Vagina (tissue), 2 donors: Measurements from ENCODE around the gene DNAH8.

Experiments used
- POLR2A ChIP-seq, 2 donors: fragments of 450-650 bp; IDR thresholded peaks; one replicate each; pipeline ENCODE4 v1.6.1; 2017; ENCODE audit warnings: antibody characterized with exemption in 2 of 2, mild to moderate bottlenecking in 2 of 2, moderate library complexity in 2 of 2
- POLR2AphosphoS5 ChIP-seq, 2 donors: sonication (generic); formaldehyde crosslinking; IDR thresholded peaks; one replicate each; pipeline ENCODE4 v1.9.0; 2017; ENCODE audit warnings: antibody characterized with exemption in 2 of 2, mild to moderate bottlenecking in 2 of 2, low read depth in 1 of 2; ENCODE audit not compliant: insufficient read depth in 1 of 2
- TF ChIP-seq, protein P1 (sequence below), 3 experiments: fragments of 450-650 bp in 2 of 3; fragments of 200-600 bp in 1 of 3; sonication (generic) in 1 of 3; IDR thresholded peaks; one replicate each; pipeline ENCODE4 v1.5.1; 2017 to 2019; ENCODE audit warnings: antibody characterized with exemption in 3 of 3, mild to moderate bottlenecking in 2 of 3, moderate library complexity in 2 of 3

DNA sequence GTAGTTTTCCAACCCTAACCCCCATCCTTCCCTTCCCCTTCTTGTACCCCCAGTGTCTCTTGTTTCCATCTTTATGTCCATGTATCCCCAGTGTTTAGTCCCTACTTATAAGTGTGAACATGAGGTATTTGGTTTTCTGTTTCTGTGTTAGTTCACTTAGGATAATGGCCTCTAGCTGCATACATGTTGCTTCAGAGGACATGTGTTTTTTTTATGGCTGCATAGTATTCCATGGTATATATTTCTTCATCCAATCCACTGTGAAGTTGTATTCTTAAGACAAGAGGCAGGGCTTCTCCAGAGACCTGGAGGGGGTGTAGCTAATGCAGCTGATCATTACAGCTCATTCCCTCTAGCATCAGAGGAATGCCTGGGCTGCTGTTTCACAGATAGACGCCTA, 4.2 kb downstream of the DNAH8 start:
- TF ChIP-seq POLR2AphosphoS5 (IDR thresholded peaks at IDR 0.05; ENCODE audit: insufficient read depth in 1 of 2, low read depth in 1 of 2) (no peak), POLR2A (IDR thresholded peaks at IDR 0.05) (no peak)
- TF ChIP-seq, protein P1, sequence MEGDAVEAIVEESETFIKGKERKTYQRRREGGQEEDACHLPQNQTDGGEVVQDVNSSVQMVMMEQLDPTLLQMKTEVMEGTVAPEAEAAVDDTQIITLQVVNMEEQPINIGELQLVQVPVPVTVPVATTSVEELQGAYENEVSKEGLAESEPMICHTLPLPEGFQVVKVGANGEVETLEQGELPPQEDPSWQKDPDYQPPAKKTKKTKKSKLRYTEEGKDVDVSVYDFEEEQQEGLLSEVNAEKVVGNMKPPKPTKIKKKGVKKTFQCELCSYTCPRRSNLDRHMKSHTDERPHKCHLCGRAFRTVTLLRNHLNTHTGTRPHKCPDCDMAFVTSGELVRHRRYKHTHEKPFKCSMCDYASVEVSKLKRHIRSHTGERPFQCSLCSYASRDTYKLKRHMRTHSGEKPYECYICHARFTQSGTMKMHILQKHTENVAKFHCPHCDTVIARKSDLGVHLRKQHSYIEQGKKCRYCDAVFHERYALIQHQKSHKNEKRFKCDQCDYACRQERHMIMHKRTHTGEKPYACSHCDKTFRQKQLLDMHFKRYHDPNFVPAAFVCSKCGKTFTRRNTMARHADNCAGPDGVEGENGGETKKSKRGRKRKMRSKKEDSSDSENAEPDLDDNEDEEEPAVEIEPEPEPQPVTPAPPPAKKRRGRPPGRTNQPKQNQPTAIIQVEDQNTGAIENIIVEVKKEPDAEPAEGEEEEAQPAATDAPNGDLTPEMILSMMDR (IDR thresholded peaks at IDR 0.05): no peak
